ENCODE results near the gene KIR2DL3.
A peak's percentile ranks its signal among the peaks of the same experiment; 100 is the strongest.
"Not testable (repeated sequence)": the region's sequence is repeated elsewhere in the genome, so short reads cannot be mapped to it uniquely, and the experiment has no call there.

Gene KIR2DL3

DNA sequence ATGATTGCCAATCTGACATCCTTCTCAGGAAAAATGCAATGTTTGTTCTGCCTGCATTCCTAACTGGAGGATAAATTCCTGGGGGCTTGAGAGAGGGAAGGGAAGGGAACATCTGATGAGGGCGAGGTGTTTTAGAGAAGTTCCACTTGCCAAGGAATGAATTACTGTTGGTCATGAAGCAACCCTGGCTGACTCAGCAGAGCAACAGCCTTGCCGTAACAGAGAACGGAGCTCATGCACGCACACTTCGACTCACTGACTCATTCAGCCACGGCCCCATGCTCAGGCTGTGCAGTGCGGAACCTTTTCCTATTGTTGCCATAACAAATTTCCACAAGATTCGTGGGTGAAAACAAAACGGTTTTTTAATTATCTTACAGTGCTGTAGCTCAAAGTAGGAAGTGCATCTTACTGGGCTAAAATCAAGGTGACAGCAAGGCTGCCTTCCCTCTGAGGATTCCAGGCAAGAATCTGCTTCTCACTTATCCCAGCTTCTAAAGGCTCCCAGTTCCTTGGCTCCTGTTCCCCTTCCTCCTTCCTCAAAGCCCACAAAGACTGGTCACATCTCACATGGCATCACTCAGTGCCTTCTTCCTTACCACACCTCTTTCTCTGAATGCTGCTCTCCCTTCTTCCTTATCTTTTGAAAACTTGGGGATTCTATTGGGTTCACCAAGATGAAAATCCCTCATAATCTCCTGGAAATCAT lies 9.5 kb downstream of the KIR2DL3 start:
- peak; percentile 9 for DNase-seq

DNA sequence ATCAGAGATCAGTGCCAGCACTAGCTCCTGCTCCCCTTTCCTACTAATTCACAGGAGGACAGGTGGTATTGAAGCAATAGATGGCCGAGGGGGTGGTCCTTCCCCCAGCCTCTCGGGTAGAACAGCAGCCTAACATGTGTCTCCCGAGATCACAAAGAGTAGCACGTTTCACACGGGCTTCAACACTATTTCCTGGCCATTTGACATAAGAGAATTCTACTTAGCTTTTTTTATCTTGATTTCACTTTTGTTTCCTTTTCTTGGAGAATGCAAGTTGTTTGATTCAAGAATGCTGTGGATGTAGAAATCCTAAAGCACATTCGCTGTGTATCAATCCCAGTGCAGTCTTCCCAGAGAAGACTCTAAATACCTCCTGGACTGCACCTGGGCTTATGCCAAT lies 12.0 kb downstream of the KIR2DL3 start:
- DNase-seq = not testable (repeated sequence)

DNA sequence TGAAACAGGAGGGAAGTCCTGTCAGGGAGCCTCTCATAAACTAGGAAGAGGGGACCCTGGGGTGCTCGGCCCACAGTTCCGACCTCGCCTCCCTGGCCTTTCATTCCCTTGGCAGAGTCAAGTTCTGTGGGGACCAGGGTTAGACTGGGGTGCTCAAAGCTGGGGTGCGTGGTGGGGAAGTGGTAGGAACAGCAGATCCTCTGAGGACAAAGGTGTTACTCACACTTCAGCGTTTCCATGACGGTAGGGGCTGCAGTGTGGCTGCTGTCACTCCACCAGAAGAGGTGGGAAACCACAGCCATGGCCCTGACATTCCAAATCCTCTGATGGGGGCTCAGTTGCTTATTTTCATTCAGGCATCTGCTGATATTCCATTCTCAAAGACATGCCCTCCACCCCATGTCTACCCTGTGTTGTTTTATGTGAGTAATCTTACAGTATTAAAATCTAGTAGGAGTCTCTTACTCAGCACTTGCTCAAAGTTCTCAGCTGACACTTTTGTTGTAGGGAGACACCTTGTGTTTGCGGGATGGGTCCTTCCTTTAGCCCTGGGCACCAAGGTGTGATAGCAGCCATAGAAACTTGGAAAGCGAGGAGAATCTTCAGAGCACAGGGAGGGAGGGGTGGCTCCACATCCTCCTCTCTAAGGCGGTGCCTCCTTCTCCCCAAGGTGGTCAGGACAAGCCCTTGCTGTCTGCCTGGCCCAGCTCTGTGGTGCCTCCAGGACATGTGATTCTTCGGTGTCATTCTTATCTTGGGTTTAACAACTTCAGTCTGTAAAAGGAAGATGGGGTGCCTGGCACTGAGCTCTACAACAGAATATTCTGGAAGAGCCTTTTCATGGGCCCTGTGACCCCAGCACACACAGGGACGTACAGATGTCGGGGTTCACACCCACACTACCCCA lies 18.1 kb downstream of the KIR2DL3 start:
- not testable (repeated sequence) for DNase-seq

DNA sequence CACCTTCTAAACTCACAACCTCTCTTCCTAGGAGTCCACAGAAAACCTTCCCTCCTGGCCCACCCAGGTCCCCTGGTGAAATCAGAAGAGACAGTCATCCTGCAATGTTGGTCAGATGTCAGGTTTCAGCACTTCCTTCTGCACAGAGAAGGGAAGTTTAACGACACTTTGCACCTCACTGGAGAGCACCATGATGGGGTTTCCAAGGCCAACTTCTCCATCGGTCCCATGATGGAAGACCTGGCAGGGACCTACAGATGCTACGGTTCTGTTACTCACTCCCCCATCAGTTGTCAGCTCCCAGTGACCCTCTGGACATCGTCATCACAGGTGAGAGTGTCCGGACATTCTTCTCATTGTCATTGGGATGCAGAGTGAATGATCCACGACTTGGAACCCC lies 20.3 kb downstream of the KIR2DL3 start:
- DNase-seq = not testable (repeated sequence)

DNA sequence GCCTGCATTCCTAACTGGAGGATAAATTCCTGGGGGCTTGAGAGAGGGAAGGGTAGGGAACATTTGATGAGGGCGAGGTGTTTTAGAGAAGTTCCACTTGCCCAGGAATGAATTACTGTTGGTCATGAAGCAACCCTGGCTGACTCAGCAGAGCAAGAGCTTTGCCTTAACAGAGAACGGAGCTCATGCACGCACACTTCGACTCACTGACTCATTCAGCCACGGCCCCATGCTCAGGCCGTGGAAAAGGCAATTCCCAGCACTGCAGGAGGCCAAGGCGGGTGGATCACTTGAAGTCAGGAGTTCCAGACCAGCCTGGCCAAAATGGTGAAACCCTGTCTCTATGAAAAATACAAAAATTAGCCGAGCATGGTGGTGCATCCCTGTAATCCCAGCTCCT lies 25.9 kb downstream of the KIR2DL3 start:
- not testable (repeated sequence) for DNase-seq

DNA sequence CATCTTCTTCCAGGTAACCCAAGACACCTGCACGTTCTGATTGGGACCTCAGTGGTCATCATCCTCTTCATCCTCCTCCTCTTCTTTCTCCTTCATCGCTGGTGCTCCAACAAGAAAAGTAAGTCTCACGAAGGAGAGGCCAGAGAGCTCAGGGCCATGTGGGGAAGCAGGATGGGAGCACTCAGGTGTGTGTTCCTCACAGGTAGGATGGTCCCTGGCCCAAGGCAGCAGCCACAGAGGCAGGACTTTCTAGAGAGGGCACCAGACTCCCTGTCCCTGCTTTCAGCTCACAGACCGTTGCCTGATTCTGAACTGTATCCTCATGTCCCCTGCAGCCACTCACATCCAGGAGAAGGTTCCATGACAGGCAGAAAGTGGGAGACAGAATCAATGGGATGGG lies 28.2 kb downstream of the KIR2DL3 start:
- DNase-seq = not testable (repeated sequence)

DNA sequence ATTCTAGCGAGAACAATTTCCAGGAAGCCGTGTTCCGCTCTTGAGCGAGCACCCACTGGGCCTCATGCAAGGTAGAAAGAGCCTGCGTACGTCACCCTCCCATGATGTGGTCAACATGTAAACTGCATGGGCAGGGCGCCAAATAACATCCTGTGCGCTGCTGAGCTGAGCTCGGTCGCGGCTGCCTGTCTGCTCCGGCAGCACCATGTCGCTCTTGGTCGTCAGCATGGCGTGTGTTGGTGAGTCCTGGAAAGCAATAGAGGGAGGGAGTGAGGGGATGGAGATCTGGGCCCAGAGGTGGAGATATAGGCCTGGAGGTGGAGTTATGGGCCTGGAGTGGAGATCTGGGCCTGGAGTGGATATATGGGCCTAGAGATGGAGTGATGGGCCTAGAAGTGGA lies 31.3 kb downstream of the KIR2DL3 start, which contains the start of gene KIR2DL1:
TSS of gene KIR2DL1 (plus strand) at position 148 of the 400 bp plus-strand sequence. CDS start at position 206, 58 bp downstream.
- DNase-seq = not testable (repeated sequence)

DNA sequence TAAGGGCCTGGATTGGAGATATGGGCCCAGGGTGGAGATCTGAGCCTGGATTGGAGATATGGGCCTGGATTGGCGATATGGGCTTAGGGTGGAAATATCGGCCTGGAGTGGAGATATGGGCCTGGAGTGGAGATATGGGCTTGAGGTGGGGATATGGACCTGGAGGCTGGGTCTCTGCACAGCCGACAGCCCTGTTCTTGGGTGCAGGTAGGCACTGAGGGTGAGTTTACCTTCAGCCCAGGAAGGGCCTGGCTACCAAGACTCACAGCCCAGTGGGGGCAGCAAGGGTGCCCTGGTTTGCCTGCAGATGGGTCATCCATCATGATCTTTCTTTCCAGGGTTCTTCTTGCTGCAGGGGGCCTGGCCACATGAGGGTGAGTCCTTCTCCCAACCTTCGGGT lies 32.2 kb downstream of the KIR2DL3 start:
- DNase-seq = not testable (repeated sequence)

DNA sequence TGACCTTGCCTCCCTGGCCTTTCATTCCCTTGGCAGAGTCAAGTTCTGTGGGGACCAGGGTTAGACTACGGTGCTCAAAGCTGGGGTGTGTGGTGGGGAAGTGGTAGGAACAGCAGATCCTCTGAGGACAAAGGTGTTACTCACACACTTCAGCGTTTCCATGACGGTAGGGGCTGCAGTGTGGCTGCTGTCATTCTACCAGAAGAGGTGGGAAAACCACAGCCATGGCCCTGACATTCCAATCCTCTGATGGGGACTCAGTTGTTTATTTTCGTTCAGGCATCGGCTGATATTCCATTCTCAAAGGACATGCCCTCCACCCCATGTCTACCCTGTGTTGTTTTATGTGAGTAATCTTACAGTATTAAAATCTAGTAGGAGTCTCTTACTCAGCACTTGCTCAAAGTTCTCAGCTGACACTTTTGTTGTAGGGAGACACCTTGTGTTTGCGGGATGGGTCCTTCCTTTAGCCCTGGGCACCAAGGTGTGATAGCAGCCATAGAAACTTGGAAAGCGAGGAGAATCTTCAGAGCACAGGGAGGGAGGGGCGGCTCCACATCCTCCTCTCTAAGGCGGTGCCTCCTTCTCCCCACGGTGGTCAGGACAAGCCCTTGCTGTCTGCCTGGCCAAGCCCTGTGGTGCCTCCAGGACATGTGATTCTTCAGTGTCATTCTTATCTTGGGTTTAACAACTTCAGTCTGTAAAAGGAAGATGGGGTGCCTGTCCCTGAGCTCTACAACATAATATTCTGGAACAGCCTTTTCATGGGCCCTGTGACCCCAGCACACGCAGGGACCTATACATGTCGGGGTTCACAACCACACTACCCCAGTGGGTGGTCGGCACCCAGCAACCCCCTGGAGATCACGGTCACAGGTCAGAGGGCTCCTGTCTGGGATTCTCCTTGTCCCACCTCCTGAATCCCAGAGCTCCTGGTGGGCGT lies 33.0 kb downstream of the KIR2DL3 start:
- DNase-seq = not testable (repeated sequence)

DNA sequence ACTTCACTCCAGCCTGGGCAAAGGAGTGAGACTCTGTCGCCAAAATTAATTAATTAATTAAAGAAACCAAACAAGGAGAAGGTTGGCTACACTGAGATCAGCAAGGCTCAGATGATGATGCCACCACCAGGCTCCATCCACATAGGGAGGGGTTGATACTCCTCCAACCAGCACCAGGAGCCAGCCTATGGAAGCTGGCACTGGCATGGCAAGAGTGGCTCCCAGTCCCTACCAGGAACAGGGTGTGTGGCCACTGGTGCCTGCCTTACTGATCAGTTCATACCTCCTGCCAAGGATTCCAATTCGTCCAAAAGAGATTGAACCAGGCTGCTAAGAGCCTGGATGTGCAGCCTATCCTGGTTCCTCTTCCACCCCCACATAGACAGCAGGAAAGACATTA lies 34.4 kb downstream of the KIR2DL3 start:
- not testable (repeated sequence) for DNase-seq

DNA sequence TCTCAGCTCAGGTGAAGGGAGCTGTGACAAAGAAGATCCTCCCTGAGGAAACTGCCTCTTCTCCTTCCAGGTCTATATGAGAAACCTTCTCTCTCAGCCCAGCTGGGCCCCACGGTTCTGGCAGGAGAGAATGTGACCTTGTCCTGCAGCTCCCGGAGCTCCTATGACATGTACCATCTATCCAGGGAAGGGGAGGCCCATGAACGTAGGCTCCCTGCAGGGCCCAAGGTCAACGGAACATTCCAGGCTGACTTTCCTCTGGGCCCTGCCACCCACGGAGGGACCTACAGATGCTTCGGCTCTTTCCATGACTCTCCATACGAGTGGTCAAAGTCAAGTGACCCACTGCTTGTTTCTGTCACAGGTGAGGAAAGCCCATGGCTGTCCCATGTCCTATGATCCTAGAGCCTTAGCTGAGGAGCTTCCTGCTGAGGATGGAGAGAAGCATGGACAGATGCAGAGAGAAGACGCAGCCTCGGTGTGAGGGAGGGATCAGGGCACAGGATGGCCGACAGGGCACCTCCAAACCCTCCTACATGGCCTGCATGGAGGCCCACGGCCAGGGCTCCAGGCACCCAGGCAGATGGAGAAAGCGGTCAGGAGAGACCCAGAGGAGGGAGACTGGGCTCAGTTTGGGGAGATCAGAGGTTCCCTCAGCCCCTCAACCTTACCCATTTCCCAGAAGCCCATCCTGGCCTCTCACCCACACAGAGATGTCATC lies 36.9 kb downstream of the KIR2DL3 start:
- DNase-seq = not testable (repeated sequence)

DNA sequence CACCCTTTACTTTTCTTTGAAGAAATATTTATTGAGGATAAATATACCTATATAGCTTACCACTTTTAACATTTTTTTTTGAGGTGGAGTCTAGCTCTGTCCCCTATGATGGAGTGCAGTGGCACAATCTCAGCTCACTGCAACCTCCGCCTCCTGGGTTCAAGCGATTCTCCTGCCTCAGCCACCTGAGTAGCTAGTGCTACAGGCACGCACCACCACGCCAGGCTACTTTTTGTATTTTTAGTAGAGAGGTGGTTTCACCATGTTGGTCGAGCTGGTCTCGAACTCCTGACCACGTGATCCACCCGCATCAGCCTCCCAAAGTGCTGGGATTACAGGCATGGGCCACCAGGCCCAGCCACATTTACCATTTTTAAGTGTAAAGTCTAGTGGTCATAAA lies 37.5 kb downstream of the KIR2DL3 start:
- not testable (repeated sequence) for DNase-seq

DNA sequence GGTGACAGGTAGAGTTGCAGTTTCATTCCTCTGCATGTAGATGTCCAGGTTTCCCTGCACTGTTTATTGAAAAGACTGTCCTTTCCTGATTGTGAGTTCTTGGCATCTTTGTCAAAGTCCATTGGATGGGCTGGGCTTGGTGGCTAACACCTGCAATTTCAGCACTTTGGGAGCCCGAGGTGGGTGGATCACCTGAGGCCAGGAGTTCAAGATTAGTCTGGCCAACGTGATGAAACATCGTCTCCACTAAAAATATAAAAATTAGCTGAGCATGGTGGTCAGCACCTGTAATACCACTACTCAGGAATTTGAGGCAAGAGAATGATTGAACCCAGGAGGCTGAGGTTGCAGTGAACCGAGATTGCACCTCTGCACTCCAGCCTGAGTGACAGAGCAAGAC lies 39.5 kb downstream of the KIR2DL3 start:
- not testable (repeated sequence) for DNase-seq

DNA sequence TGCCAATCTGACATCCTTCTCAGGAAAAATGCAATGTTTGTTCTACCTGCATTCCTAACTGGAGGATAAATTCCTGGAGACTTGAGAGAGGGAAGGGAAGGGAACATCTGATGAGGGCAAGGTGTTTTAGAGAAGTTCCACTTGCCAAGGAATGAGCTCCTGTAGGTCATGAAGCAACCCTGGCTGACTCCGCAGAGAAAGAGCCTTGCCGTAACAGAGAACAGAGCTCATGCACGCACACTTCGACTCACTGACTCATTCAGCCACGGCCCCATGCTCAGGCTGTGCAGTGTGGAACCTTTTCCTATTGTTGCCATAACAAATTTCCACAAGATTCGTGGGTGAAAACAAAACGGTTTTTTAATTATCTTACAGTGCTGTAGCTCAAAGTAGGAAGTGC lies 40.6 kb downstream of the KIR2DL3 start:
- not testable (repeated sequence) for DNase-seq

DNA sequence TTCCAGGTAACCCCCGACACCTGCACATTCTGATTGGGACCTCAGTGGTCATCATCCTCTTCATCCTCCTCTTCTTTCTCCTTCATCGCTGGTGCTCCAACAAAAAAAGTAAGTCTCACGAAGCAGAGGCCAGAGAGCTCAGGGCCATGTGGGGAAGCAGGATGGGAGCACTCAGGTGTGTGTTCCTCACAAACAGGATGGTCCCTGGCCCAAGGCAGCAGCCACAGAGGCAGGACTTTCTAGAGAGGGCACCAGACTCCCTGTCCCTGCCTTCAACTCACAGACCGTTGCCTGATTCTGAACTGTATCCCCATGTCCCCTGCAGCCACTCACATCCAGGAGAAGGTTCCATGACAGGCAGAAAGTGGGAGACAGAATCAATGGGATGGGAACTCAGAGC lies 44.6 kb downstream of the KIR2DL3 start:
- not testable (repeated sequence) for DNase-seq

DNA sequence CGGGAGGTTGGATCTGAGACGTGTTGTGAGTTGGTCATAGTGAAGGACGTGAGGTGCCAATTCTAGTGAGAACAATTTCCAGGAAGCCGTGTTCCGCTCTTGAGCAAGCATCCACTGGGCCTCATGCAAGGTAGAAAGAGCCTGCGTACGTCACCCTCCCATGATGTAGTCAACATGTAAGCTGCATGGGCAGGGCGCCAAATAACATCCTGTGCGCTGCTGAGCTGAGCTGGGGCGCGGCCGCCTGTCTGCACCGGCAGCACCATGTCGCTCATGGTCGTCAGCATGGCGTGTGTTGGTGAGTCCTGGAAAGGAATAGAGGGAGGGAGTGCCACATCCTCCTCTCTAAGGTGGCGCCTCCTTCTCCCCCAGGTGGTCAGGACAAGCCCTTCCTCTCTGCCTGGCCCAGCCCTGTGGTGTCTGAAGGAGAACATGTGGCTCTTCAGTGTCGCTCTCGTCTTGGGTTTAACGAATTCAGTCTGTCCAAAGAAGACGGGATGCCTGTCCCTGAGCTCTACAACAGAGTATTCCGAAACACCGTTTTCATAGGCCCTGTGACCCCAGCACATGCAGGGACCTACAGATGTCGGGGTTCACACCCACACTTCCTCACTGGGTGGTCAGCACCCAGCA lies 47.9 kb downstream of the KIR2DL3 start:
- DNase-seq = not testable (repeated sequence)

DNA sequence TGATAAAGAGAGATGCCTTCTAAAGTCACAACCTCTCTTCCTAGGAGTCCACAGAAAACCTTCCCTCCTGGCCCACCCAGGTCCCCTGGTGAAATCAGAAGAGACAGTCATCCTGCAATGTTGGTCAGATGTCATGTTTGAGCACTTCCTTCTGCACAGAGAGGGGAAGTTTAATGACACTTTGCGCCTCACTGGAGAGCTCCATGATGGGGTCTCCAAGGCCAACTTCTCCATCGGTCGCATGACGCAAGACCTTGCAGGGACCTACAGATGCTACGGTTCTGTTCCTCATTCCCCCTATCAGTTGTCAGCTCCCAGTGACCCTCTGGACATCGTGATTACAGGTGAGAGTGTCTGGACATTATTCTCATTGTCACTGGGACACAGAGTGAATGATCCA lies 49.8 kb downstream of the KIR2DL3 start:
- DNase-seq = not testable (repeated sequence)

DNA sequence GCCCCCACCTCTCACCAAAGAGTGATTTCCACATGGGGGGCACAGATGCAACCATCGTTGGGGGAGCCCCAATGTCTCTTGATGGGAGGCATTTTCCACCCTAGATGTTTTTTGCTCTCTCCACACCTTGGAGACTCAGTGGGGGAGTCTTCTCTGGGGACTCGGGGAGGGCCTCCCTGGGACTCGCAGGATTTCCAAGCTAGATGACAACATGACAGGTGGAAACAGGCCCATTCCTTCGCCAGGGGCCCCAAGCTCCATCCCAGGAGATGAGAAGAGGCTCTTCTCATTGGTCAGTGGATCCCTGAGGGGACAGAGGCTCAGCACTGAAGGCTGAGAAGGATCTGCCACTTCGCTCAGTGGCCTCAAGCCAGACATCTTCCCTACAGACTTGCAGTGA lies 52.4 kb downstream of the KIR2DL3 start:
- no peak for DNase-seq

DNA sequence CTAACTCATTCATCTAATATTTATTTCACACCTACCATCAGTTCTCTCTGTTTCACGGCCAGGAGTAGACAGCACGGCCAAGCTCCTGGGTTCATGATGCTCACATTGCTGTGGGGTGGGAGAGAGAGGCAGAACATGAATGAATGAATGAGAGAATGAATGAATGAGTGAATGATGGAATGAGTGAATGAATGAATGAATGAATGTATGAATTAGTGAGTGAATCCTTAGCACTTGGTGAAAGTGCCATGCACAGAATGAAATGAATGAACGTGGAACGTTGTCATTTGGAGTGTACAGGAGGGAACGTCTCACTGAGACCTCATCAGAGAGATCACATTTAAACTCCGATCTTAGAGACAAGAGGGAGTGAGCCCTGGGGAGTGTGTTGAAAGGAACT lies 53.2 kb downstream of the KIR2DL3 start:
- no peak for DNase-seq

DNA sequence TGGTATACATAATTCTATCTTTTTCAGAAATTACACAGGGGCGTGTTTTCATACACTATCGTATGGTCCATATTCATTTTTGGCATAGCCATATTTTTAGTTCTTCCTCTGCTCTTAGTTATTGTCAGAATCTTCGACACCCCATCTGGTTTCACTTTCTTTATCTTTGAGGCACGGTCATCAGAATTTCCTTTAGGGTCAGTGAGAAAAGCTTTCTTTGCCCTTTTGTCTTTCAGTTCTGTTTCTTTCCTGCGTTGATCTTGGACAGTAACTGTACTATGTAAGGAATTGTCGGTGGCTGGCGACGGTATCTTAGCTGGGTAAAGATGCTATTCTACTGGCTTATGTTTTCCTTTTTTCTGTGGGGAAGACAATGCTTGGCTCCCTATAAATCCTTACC lies 54.5 kb downstream of the KIR2DL3 start:
- peak; percentile 5 for DNase-seq

DNA sequence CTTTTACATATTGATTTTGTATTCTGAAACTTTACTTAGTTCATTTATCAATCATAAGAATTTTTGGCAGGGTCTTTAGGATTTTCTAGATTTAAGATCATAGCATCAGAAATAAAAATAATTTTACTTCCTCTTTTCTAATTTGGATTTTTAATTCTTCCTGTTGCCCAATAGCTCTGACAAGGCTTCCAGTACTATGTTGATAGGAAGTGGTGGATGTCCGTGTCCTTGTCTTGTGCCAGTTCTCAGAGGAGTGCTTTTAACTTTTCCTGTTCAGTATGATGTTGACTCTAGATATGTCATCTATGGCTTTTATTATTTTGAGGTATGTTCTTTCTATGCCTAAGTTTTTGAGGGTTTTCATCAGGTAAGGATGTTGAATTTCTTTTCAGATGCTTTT lies 57.4 kb downstream of the KIR2DL3 start:
- DNase-seq = no peak

Data from CD4-positive, alpha-beta T cell treated with Interleukin-12 subunit alpha and Interleukin-12 subunit beta, for 1 hour (primary cell).